Measurements from ENCODE around the gene BRD2. TPM values are rescaled to one million over a fixed set of nuclear protein-coding genes. Genes with fewer than 3 reads are reported as not detected.

The BRD2 gene
- total and polyA plus RNA-seq, 2 donors (not counting 1 experiment from before 2014, with no cell fraction given), result 474 to 620 TPM

GRCh38 chr6:32931211-32931610 lies 37.2 kb upstream of the BRD2 start:
- ATAC-seq (ENCODE audit: low read depth) (no peak), DNase-seq (peak; percentile 23)
- intact Hi-C loops (cut with micrococcal nuclease), result loop anchor here (2.0 kb wide), 1 partner anchor 14 kb away; no protein-coding TSS in a partner anchor
- peaks cover 51 to 60% of the 10 kb centered on the region in 2 donors for H3K4me1 ChIP-seq (ENCODE audit: control insufficient read depth in 2 of 2, insufficient read depth in 2 of 2, low read length in 2 of 2)
- Mint-ChIP-seq H3K27me3 (no peaks in the 10 kb centered on the region), H3K4me1 (peaks cover 69% of the 10 kb centered on the region), H3K4me3 (peak overlapping the region; percentile 29), H3K9me3 (ENCODE audit: insufficient read depth) (no peaks in the 10 kb centered on the region), H3K27ac (peak overlapping the region; percentile 90)
- peak overlapping the region; percentile 36 to 72 for H3K27ac ChIP-seq (ENCODE audit: low read length in 2 of 2)
- H3K27me3 ChIP-seq (replicated peaks in 1 of 4; ENCODE audit: control extremely low read depth in 1 of 4, control insufficient read depth in 3 of 4, insufficient read depth in 4 of 4, low read length in 3 of 4), result no peaks in the 10 kb centered on the region
- TF ChIP-seq CTCF (IDR thresholded peaks at IDR 0.05), result no peak
- TF ChIP-seq EZH2 (IDR thresholded peaks at IDR 0.05; ENCODE audit: borderline replicate concordance, insufficient read depth, low read depth, low read length, poor library complexity, severe bottlenecking), result no peak
- CTCF ChIA-PET, result interaction anchor here (1.4 to 15.8 kb wide), 5 partner anchors 22 to 51 kb away, joined by 3 to 462 read pairs (median 116); partner anchors contain the start of genes BRD2 and HLA-DMA
- H3K9ac ChIP-seq (ENCODE audit: low read length), result no peak overlapping the region
- no peak overlapping the region for H2AFZ ChIP-seq (ENCODE audit: insufficient read depth, low read depth, low read length, poor library complexity, severe bottlenecking)
- POLR2A ChIA-PET, result interaction anchor here (0.9 to 3.9 kb wide), 4 partner anchors 10 to 43 kb away, joined by 3 to 31 read pairs (median 9); partner anchors contain the start of gene HLA-DMB
- H4K20me1 ChIP-seq (ENCODE audit: control insufficient read depth, insufficient read depth, low read length, poor library complexity, severe bottlenecking), result peaks cover 3% of the 10 kb centered on the region
- WGBS (ENCODE audit: insufficient coverage), result no CpG with 5 or more reads among the region's 1 CpG
- H3K36me3 ChIP-seq (replicated peaks in 1 of 2; ENCODE audit: control extremely low read depth in 1 of 2, control insufficient read depth in 1 of 2, extremely low read depth in 1 of 2, insufficient read depth in 2 of 2, low read length in 1 of 2), result peaks cover 9 to 32% of the 10 kb centered on the region in 2 experiments
- H3K79me2 ChIP-seq (ENCODE audit: control insufficient read depth, insufficient read depth, low read length), result peaks cover 45% of the 10 kb centered on the region
- no peaks in the 10 kb centered on the region for H3K9me3 ChIP-seq (ENCODE audit: control extremely low read depth in 1 of 3, control insufficient read depth in 2 of 3, insufficient read depth in 1 of 3, low read length in 2 of 3)
- H3K4me2 ChIP-seq (replicated peaks; ENCODE audit: low read depth, low read length, poor library complexity, severe bottlenecking), result no peak overlapping the region
- H3K4me3 ChIP-seq (ENCODE audit: control extremely low read depth in 1 of 5, extremely low read depth in 1 of 5, insufficient read depth in 1 of 5, low read depth in 2 of 5, low read length in 4 of 5), result no peak overlapping the region

GRCh38 chr6:32932132-32932868 lies 36.1 kb upstream of the BRD2 start:
- Mint-ChIP-seq H3K4me1 (peaks cover 76% of the 10 kb centered on the region), H3K27ac (peak overlapping the region; percentile 89), H3K27me3 (no peaks in the 10 kb centered on the region), H3K4me3 (no peak overlapping the region), H3K9me3 (ENCODE audit: insufficient read depth) (no peaks in the 10 kb centered on the region)
- Histone ChIP-seq H3K9ac (ENCODE audit: low read length) (no peak overlapping the region), H3K4me1 (ENCODE audit: control insufficient read depth in 2 of 2, insufficient read depth in 2 of 2, low read length in 2 of 2) (peaks cover 62 to 71% of the 10 kb centered on the region in 2 donors), H3K27me3 (replicated peaks in 1 of 4; ENCODE audit: control extremely low read depth in 1 of 4, control insufficient read depth in 3 of 4, insufficient read depth in 4 of 4, low read length in 3 of 4) (no peaks in the 10 kb centered on the region), H3K79me2 (ENCODE audit: control insufficient read depth, insufficient read depth, low read length) (peaks cover 46% of the 10 kb centered on the region), H3K4me3 (ENCODE audit: control extremely low read depth in 1 of 5, extremely low read depth in 1 of 5, insufficient read depth in 1 of 5, low read depth in 2 of 5, low read length in 4 of 5) (no peak overlapping the region), H3K9me3 (ENCODE audit: control extremely low read depth in 1 of 3, control insufficient read depth in 2 of 3, insufficient read depth in 1 of 3, low read length in 2 of 3) (no peaks in the 10 kb centered on the region), H3K4me2 (replicated peaks; ENCODE audit: low read depth, low read length, poor library complexity, severe bottlenecking) (no peak overlapping the region), H4K20me1 (ENCODE audit: control insufficient read depth, insufficient read depth, low read length, poor library complexity, severe bottlenecking) (peaks cover 8% of the 10 kb centered on the region), H3K36me3 (replicated peaks in 1 of 2; ENCODE audit: control extremely low read depth in 1 of 2, control insufficient read depth in 1 of 2, extremely low read depth in 1 of 2, insufficient read depth in 2 of 2, low read length in 1 of 2) (peaks cover 9 to 43% of the 10 kb centered on the region in 2 experiments), H3K27ac (ENCODE audit: low read length in 2 of 2) (peak overlapping the region; percentile 31 to 72), H2AFZ (ENCODE audit: insufficient read depth, low read depth, low read length, poor library complexity, severe bottlenecking) (no peak overlapping the region)
- DNase-seq (peak; percentile 15), ATAC-seq (ENCODE audit: low read depth) (no peak)
- no peak for TF ChIP-seq EZH2 (IDR thresholded peaks at IDR 0.05; ENCODE audit: borderline replicate concordance, insufficient read depth, low read depth, low read length, poor library complexity, severe bottlenecking)
- no peak for TF ChIP-seq CTCF (IDR thresholded peaks at IDR 0.05)
- intact Hi-C loops (cut with micrococcal nuclease), result loop anchor here (2.0 kb wide), 1 partner anchor 21 kb away; the partner anchor contains the start of gene HLA-DMA
- CTCF ChIA-PET, result interaction anchor here (0.7 to 15.8 kb wide), 12 partner anchors 11 to 87 kb away, joined by 3 to 462 read pairs (median 50); partner anchors contain the start of genes BRD2, HLA-DMA and HLA-DMB
- 98% methylated on average over 4 of the region's 7 CpGs for WGBS (ENCODE audit: insufficient coverage)
- POLR2A ChIA-PET, result interaction anchor here (0.8 to 3.9 kb wide), 9 partner anchors 9 to 1358 kb away, joined by 3 to 31 read pairs (median 8); partner anchors contain the start of genes BRD2 and HLA-DMB

Data from B cell (primary cell).